GM12891 (cell line): ENCODE results near the gene G3BP2.
"Not testable (repeated sequence)": the region's sequence is repeated elsewhere in the genome, so short reads cannot be mapped to it uniquely, and the experiment has no call there.

Experiments
- POLR2A ChIP-seq: IDR thresholded peaks from 2 replicates; pipeline ENCODE4 v1.6.1; 2011; ENCODE audit warnings: low read depth, low read length, control low read depth
- POLR2AphosphoS5 ChIP-seq: IDR thresholded peaks from 2 replicates; pipeline ENCODE4 v1.6.1; 2011; ENCODE audit warnings: low read depth, low read length, control low read depth

DNA sequence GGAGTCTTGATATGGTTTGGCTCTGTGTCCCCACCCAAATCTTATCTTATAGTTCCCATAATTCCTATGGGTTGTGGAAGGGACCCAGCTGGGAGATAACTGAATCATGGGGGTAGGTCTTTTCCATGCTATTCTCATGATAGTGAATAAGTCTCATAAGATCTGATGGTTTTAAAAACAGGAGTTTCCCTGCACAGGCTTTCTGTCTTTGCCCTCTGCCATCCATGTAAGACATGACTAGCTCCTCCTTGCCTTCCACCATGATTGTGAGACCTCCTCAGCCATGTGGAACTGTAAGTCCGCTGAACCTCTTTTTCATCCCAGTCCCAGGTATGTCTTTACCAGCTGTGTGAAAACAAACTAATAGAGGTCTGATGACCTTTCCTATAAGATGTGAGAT is 13.9 kb upstream of the G3BP2 start:
- TF ChIP-seq POLR2AphosphoS5, POLR2A: not testable (repeated sequence)
